Fibroblast of skin of left biceps (primary cell): ENCODE data around the gene DCC.

ENCODE experiments used
- DNase-seq, 2 experiments: peaks; one replicate each; pipeline ENCODE4 v3.0.0-alpha.2; 2013; ENCODE audit warnings: low read depth in 2 of 2

The DCC gene

DNA sequence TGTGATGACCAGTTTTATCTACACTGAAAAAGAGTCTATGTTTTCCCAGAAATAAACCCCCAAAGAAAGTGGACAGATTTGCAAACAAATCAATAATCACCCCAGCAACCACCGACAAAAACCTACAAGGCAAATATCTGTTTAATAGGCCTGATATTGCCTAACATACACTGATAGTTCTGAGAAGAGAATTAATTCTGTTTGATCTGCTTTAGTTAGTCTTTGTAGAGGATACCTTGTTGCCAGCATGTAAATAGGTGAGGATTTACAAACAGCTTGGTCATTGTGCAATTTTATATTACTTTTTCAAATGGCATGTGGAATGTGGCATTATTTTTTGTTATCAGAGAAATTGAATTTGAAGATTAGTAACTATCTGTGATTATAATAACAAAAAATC lies 86.5 kb downstream of the DCC start:
- DNase-seq = no peak

DNA sequence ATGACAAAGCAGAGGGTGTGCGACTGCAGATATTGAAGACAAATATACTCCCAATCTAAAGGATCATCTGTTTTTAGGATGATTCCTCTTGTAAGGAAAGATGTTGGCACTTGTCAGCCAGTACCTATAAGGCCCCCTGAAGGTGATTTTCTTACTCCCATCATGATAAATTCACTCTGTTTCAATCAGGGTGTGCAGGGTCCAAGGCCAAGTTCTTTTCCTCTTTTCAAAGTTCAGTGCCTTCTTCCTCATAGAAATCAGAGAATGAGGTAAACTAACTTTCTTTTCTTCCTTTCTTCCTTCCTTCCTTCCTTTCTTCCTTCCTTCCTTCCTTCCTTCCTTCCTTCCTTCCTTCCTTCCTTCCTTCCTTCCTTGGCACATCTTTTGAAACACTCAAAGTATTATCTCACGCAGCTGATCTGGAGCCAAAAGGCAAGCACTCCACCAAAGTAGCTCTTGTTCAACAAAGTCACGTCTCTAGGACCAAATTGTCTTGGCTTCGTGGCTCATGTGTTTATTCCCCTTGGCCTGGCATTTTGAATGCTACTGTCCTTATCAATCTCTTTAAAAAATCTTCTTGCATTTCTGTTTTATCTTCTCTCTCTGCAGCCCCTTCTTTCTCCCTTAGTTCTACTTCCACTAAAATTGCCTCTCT lies 87.7 kb downstream of the DCC start:
- DNase-seq = no peak

GRCh38 chr18:52431683-52432082 lies 91.7 kb downstream of the DCC start:
- no peak for DNase-seq

DNA sequence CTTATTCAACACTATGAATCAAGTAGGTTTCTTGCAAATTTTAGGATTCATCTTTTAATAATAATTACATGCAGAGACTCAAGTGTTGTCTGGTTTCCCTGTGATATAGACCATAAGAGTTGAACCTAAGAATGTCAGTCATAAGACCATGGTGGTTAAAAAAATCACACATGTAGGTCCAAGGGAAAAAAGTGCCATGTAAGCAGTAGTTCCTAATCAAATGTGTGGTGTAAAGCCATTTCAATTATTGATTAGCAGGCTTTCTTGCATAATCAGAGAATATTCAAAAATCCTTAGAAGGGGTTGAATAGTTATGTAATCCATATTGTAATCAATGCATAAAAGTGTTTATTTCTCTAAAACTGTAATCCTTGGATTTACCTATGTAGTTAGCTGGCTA lies 93.8 kb downstream of the DCC start:
- DNase-seq = no peak

DNA sequence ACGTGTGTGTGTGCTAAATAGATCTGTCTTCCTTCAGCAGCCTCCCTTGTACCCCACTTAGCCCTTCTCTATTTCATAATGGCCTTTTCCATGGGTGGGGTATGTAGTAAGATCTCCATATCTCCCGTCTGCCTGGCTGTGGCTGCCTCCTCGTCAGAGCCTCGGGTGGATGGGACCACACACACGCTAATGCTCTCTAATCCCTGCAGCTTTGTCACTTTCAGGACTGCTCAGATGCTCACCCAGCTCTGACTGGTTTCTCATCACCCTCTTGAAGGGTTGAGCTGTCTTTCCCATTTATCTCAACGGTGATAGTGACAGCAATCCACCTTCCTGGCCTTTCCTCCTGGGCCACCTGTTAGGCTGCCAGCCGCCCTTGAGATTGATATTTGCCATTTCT lies 95.3 kb downstream of the DCC start:
- DNase-seq = no peak

DNA sequence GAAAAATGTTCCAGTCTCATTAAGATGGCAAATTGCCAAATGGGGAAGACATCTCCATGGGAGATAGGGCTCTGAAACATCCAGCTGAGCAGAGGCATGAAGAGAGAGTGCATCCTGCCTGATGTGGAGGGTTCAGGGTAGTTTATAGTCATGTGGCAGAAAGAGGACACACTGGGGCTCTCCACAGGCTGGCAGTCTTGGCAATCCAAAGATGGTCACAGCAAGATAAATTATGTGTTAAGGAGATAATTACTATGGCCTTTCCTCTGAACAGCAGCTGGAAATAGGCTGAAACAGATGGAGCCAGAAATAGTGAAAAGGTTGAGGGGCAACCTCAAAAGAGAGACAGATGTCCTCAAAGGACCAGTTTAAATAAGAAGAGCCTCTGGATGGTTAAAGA lies 97.2 kb downstream of the DCC start:
- no peak for DNase-seq

DNA sequence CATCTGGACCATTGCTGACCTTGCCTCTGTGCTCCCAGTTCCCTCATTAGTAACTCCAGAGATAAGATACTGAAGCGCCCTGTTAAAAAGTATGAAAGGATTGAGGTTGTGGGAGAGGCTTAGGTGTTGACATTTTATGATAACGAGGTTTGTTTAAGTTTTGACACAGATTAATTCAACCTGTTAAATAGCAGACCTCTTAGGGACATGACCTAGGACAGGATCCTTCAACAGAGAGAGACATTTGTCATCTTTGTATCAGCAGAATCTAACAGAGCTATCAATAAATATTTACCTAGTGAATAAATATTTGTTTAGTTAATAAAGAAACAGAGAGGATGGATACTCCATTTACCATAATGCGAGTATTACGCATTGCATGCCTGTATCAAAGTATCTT lies 99.5 kb downstream of the DCC start:
- DNase-seq = no peak

DNA sequence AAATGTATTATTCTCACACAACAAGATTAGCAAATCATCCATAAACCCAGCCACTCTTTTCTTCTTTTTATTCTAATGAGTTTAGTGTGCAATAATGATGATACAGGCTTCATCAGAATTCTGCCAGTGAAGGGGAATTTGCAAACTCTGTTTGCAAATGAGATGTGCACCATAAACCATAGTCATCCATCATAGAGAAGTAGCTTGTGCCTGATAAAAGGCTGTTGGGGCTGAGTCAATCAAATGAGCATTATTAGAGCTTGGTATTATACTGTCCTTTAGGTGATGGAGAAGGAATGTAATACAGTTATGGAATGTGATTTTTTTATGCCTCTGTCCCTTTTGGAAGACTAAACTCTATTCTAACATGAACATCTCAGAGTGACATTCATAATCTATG lies 101.8 kb downstream of the DCC start:
- DNase-seq = no peak

GRCh38 chr18:52442686-52443085 lies 102.7 kb downstream of the DCC start:
- no peak for DNase-seq

GRCh38 chr18:52451256-52451655 lies 111.3 kb downstream of the DCC start:
- DNase-seq = no peak

DNA sequence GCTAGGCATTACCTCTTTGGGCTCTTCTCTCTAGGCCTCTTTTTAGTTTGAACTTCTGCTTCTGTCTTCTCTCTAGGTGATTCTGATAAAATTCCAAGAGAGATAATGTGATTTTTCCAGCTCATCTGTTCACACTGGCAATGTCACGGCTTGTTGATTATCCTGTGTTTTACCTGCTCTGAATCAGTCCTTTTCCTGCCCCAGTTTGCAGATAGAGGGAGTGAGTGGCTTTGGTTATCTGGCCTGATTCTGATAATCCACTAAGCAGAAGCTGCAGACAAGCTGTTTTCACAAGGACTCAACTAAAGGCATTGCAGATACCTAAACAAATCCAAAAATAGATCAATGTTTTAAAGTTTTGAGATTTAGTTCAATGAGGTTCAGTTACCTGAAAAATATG lies 111.9 kb downstream of the DCC start:
- no peak for DNase-seq

DNA sequence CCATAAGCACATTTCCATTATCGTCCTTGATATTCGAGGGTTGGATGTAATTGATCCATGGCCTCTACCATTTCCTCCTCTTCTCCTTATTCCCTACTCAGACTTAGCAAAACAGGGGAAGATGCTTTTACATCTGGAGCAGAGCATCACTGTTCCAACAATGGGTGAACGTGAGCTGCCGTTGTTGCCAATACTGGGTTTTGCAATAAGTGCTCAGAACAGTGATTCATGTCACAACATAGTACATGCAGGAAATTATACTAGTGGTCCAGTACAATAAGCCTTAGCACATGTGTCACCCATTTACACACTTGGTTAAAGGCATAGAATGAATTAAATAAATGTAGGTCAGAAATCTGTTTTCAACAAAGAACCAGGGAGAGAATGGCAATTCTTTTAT lies 112.4 kb downstream of the DCC start:
- DNase-seq = no peak

DNA sequence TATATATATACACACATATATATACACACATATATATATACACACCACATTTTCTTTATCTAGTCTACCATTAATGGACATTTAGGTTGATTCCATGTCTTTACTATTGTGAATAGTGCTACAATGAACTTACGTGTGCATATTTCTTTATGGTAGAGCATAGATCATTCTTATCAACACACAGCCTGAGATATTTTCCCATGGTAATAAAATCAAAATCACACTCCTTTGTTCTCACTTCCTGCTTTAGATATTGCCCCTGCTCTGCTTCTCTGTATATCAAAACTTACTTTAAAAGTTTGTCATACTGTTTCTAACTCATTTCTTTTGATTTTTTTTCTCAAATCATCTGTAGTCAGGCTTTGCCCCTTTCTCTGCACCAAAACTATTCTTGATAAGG lies 119.9 kb downstream of the DCC start:
- no peak for DNase-seq

DNA sequence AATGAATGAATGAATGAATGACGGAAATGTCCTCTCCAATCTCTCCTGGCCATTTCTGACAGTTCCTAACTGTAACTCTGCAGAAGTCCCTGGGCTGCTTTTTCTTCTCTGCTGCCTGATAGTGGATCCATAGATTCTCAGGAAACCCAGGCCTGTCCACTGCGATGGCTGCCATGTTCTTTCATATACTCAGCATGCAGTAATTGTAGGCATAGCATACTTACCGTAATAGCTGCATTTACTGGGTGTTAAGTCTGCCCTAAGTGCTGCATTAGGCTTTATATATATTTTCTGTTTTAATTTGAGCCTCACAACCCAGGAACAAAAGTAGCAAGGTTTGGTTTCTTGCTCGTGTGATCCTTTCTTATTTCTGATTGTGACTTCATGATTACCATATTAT lies 122.9 kb downstream of the DCC start:
- no peak for DNase-seq

- DNase-seq = no peak
These were observed 125.4 kb downstream of the DCC start for GRCh38 chr18:52465391-52465790.

GRCh38 chr18:52468496-52468895 lies 128.5 kb downstream of the DCC start:
- no peak for DNase-seq

- DNase-seq = no peak
These were observed 135.3 kb downstream of the DCC start for GRCh38 chr18:52475325-52475724.

- no peak for DNase-seq
These were observed 141.1 kb downstream of the DCC start for GRCh38 chr18:52481116-52481515.

GRCh38 chr18:52484977-52485376 lies 145.0 kb downstream of the DCC start:
- DNase-seq = no peak

- no peak for DNase-seq
These were observed 146.1 kb downstream of the DCC start for GRCh38 chr18:52486052-52486451.

- DNase-seq = no peak
These were observed 149.7 kb downstream of the DCC start for GRCh38 chr18:52489396-52490306.

- no peak for DNase-seq
These were observed 156.4 kb downstream of the DCC start for GRCh38 chr18:52496426-52496825.

- DNase-seq = no peak
These were observed 159.0 kb downstream of the DCC start for GRCh38 chr18:52499016-52499415.
